ENCODE data around the gene ATG4B.
"Not testable (repeated sequence)": the region's sequence is repeated elsewhere in the genome, so short reads cannot be mapped to it uniquely, and the experiment has no call there.

ATG4B gene

DNA sequence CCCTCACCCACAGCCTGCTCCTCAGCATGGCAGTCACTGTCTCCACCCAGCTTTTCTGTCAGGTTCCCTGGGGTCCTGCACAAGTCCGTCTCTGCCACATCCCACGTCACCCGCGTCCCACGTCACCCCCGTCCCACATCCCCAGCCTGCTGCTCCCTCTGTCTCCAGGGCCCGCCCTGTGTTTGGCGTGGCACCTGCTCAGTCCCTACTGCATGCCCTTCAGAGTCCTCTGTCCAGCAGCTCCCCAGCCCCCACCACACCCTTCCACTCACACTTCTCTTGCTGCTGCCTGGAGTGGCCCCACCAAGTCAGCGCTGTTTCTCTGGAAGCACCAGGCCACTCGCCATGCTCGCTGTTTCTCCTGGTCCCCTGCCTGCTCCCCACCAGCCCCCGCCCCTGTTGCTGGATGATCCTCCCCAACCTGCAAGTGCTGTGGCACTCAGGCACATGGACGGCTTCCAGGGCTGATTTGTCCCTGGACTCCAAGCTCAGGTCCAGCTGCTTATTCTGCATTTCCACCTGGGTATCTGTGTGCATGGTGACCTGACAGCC, 18.8 kb downstream of the ATG4B start:
- no peak for DNase-seq (ENCODE audit: insufficient read length, low spot score)
- FAIRE-seq = no peak
- no peak for TF ChIP-seq POLR2A (IDR thresholded peaks at IDR 0.05; ENCODE audit: low read depth, low read length)

DNA sequence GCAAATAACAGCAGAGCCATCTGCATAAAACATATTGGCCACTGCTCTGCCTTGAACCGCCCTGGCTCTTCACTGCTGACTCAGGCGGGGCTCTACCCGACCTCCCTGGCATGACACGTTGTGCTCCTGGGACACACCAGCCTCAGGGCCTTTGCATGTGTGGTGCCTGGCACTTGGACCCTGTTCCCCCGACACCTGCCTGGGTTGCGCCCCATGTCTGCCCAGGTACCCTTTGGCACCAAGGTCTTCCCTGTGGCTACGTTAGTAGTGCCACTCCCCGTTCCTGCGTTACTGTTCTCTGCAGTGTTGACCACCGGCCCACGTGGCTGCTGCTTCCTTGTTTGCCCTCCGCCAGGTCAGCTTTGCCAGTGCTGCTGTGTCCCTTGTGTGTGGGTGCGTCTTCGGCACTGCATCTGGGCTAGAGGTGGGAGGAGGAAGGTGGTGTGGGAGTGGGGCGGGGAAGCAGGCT, 20.3 kb downstream of the ATG4B start:
- no peak for FAIRE-seq
- no peak for TF ChIP-seq POLR2A (IDR thresholded peaks at IDR 0.05; ENCODE audit: low read depth, low read length)
- DNase-seq (ENCODE audit: insufficient read length, low spot score) = no peak

DNA sequence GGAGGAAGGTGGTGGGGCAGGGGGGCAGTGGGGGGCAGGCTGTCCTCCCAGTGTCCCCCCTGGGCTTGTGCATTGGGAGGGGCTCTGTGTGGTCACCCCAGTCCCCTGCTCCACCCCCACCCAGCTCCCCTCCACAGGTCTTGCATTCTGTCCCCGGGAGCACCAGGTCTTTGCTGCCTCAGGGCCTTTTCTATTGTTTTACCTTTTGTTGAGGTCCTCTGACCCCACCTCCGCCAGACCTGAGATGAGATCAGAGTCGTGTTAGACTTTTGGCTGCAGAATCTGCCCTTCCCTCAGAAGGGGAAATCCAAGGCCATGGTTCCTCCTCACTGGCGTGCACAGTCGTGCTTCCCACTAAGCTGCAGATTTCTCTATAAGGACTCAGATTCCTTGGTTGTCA, 20.8 kb downstream of the ATG4B start:
- no peak for DNase-seq (ENCODE audit: insufficient read length, low spot score)
- no peak for FAIRE-seq
- no peak for TF ChIP-seq POLR2A (IDR thresholded peaks at IDR 0.05; ENCODE audit: low read depth, low read length)

DNA sequence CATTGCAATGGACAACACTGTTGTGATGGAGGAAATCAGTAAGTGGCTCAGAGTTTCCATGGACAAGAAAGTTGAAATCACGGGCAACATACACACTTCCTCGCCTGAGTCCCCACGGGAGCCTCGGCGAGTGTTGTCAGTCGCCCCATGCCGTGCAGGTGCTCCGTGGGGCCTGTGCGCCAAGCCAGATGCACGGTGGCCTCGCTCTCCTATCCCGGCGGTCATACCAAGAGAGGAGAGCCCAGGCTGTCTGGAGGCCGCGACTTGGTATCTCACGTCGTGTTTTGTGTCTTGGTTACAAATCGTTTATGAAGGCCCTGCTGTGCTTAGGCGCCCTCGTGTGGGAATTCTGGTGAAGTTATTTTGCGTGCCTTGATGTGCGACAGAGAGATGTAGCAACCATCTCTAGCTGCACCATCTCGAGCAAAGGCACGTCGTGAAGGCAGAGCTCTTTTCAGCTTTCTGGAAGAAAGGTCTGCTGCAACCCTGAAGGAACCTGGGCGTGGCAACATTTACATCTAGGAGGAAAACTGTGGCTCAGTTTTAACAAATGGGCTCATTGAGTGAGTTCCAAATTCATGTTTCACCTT, 21.8 kb downstream of the ATG4B start:
- no peak for DNase-seq (ENCODE audit: insufficient read length, low spot score)
- TF ChIP-seq POLR2A (IDR thresholded peaks at IDR 0.05; ENCODE audit: low read depth, low read length) = no peak

DNA sequence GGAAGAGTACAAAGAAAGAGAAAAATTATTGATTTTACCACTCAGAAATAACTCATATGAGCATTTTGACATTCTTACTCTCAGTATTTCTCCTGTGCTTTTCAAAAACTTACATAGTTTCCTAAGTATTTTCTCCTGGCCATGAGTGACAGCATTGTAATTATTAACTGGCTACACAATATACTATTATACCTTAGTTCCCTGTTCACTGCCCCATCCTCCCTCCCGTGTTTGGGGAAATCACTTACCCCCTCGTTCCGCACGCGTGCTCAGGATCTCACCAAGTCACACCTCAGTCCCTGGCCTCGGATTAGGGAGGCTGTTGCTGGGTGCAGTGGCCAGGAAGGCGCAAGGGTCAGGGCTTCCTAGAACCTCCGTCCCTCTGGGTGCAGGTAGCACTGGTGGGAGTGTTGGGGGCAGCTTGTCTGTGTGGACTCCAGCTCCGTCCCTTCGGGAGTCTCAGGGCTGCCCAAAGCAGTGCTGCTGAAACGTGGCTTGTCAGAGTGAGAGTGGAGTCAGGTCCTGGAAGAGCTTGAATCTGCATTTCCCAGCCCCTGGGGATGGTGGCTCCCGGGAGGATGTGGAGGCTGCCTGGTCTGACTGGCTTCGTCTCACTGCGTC, 23.2 kb downstream of the ATG4B start:
- no peak for DNase-seq (ENCODE audit: insufficient read length, low spot score)
- TF ChIP-seq POLR2A (IDR thresholded peaks at IDR 0.05; ENCODE audit: low read depth, low read length) = no peak
- no peak for FAIRE-seq

More for the DNA sequence above, 21.8 kb downstream of the ATG4B start:
- FAIRE-seq = no peak

DNA sequence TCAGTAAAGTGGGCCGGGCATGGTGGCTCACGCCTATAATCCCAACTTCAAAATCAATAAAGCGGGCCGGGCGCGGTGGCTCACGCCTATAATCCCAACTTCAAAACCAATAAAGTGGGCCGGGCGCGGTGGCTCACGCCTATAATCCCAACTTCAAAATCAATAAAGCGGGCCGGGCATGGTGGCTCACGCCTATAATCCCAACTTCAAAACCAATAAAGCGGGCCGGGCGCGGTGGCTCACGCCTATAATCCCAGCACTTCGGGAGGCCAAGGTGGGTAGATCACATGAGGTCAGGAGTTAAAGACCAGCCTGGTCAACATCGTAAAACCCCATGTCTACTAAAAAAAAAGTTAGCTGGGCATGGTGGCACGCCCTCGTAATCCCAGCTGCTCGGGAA, 25.2 kb downstream of the ATG4B start:
- not testable (repeated sequence) for FAIRE-seq; DNase-seq (ENCODE audit: insufficient read length, low spot score)

DNA sequence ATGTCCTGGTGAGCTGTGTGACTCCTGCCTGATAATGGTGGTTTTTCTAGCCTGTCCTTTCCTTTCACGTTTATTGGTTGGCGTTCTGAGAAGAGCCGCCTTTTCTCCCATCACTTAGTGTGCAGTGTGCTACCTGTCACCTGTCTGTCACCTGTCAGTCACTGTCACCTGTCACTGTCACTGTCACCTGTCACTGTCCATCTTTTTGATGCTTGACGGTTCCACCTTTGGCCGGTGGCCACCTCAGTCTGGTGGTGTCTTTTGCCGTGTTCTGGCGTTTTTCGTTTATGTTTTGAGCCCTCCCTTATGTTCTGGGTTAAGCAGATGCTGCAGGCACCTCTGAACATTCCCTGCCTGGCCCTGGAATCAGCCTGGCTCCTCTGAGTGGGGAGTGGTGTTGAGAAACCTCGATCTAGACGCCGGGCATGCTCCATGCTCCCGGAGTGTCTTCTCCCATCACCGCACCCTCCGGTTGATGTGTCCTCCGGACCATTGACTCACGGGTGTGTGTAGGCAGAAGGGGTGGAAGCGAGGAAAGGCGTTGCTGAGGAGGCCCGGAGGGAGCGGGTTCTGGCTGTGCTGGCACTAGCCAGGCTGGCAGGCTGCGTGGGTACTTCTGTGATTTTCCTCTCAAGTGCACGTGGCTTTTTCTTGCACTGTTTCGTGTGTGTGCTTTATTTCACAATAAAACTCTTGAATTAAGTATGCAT, 28.4 kb downstream of the ATG4B start:
- DNase-seq (ENCODE audit: insufficient read length, low spot score) (no peak), FAIRE-seq (no peak)
- TF ChIP-seq POLR2A (IDR thresholded peaks at IDR 0.05; ENCODE audit: low read depth, low read length) = no peak

DNA sequence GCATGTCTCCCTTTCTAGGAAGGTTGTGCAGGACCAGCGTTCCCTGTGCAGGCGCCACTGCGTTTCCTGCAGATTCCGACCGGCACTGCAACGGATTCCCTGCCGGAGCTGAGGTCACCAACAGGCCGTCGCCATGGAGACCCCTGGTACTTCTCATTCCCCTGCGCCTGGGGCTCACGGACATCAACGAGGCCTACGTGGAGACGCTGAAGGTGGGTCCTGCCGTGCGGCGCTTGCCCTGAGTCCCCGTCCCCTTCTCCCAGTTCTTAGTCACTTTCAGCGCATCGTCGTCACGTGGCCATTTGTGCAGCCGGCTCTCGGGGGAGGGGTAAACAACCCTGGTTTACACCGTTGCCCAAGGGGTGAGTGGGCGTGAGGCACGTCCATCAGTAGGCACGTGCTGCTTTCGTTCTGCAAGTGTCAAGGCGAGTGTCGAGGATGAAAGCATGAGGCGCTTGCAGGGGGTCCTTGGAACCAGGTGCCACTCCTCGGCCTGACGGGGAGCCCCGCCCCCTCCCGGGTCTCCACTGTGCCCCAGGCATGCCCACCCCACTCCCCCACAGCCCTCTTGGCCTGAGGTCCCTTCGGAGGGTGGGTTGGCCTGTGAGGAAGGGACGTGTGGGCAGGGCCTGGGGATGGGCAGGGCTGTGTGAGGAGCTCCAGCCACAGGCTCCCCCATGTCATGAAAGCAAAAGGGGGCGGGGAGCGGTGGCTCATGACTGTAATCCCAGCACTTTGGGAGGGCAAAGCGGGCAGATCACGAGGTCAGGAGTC, 29.3 kb downstream of the ATG4B start:
- DNase-seq (ENCODE audit: insufficient read length, low spot score) (no peak), FAIRE-seq (no peak)
- no peak for TF ChIP-seq POLR2A (IDR thresholded peaks at IDR 0.05; ENCODE audit: low read depth, low read length)

DNA sequence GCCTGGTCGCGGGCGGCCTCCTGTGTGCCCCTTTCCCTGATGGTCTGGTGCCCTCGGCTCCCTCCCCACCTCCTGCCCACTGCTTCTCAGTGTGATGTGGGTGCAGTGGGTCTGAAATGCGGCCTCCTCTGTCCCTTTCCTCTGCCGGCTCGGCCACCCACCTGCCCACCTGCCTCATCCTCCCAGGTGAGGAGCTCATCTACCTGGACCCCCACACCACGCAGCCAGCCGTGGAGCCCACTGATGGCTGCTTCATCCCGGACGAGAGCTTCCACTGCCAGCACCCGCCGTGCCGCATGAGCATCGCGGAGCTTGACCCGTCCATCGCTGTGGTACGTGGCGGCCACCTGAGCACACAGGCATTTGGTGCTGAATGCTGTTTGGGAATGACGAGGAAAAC, 30.9 kb downstream of the ATG4B start:
- DNase-seq (ENCODE audit: insufficient read length, low spot score) (no peak), FAIRE-seq (no peak)
- TF ChIP-seq POLR2A (IDR thresholded peaks at IDR 0.05; ENCODE audit: low read depth, low read length) = no peak

DNA sequence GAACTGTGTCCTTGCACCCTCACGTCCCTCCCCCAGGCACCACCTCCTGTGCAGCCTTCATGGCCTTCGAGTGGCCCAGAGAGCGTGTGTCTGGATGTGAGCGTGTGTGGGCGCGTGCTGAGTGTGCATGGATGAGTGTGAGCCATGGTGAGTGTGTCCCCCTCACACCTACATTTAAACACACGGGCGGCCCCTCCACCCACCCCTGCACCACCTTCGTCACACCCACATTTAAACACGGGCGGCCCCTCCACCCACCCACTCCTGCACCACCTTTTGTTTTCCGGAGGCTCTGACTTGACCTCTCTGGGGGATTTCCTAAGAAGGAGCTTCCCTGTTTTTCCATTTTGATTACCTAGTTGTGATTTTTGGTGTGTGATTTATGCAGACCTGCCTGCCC, 31.3 kb downstream of the ATG4B start:
- TF ChIP-seq POLR2A (IDR thresholded peaks at IDR 0.05; ENCODE audit: low read depth, low read length) = no peak
- DNase-seq (ENCODE audit: insufficient read length, low spot score) (no peak), FAIRE-seq (no peak)

DNA sequence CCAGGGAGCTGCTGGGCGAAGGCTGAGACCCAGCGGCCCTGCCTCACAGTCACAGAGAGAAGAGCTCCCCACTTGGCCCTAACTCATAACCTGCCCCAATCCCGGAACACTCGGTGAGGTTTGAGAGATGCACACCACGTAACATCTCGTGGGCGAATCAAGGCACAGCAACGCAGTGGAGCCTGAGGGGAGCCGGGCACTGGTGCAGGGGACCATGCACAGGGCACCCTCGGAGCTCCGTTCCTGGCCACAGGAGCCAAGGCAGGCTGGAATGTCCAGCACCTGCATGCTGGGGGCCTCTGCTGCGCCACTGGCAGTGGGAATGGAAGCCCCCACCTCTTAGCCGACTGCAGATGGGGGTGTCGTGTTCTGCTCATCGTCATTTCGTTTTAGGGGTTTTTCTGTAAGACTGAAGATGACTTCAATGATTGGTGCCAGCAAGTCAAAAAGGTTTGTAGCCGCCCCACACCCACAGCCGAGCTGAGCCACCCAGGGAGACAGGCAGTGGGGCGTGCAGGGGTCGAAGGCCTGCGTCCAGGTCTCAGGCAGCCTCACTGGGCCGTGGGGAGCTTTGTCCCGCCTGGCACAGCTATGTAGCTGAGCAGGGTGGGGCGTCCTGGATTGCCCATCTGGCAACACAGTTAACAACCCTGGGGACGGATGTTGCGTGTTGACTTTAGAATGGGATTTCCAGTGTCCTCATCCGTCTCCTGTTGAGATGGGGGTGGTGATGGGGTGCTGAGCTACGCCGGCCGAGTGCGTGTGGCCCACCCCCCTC, 33.0 kb downstream of the ATG4B start:
- FAIRE-seq = no peak
- no peak for DNase-seq (ENCODE audit: insufficient read length, low spot score)
- no peak for TF ChIP-seq POLR2A (IDR thresholded peaks at IDR 0.05; ENCODE audit: low read depth, low read length)

DNA sequence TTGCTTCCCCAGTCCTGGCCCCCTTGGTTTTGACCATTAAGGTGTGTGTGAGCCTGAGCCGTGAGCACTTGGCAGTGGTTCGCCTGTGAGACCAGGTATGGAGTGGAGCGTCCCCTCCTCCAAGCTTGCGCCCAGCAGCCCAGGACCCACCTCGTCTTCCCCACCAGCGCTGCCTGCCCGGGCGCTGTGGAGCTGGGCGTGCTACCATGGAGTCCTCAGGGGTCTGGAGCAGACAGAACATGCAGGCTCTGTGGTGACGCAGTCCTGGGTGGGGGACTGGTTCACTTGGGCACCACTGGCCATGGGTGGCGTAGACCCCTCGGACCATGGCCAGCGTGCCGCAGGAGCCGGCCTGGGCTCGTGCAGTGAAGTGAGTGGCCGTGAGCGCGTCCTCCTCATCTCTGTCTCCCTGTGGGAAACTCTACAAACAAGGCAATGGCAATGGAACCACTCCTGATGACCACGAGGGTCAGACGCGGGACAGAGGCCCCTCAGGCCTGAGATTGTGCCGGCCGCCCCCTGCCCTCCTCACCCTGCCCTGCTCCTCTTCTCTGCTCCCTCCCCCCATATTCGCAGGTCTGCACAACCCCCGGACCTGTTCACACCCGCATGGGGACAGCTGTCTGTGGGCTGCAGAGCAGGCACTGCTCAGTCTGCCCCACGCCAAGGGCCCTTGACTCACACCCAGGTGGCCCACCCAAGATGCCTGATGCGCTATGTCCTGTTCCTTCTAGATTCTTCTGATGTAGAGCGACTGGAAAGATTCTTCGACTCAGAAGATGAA, 34.2 kb downstream of the ATG4B start:
- DNase-seq (ENCODE audit: insufficient read length, low spot score) = no peak
- no peak for TF ChIP-seq POLR2A (IDR thresholded peaks at IDR 0.05; ENCODE audit: low read depth, low read length)
- no peak for FAIRE-seq

Measured in H54 (cell line).